ENCODE measurements around the gene KNOP1. TPM values are rescaled to one million over a fixed set of nuclear protein-coding genes. Genes with fewer than 3 reads are reported as not detected.

KNOP1 gene
- total RNA-seq, 2 donors from 2014 or later = 14.2 to 28.0 TPM

DNA sequence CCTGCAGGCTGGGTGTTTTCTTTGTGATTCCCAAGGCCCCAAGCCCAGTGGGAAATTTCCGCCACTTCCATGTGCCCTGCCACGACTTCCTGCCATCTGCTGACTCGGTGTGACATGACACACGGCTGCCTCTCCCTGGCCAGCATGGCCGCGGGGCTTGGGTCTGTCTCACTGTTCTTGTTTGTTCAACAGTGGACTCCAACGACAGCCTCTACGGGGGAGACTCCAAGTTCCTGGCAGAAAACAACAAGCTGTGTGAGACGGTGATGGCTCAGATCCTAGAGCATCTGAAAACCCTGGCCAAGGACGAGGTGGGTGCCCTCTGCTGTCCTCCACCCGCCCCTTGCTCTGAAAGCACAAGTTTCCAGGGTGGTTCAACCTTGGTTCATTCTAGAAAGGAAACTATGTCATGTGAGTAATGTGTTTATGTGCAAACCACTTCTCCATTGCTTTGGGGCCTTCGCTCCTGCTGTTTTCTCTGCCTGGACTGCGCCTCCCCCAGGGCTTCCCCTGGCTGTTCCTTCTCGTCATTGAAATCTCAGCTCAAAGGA, 26.8 kb downstream of the KNOP1 start:
- no peak overlapping the region for H3K4me3 ChIP-seq
- H3K27ac ChIP-seq = no peak overlapping the region
- intact Hi-C loops (cut with DNase I) = no loop called here
- H3K9me3 ChIP-seq = no peaks in the 10 kb centered on the region
- H3K36me3 ChIP-seq = no peaks in the 10 kb centered on the region
- no peak overlapping the region for H3K9ac ChIP-seq (ENCODE audit: low read depth in 2 of 2, low read length in 2 of 2)
- no peak for TF ChIP-seq CTCF (IDR thresholded peaks at IDR 0.05)
- DNase-seq = no peak
- H3K4me1 ChIP-seq = peaks cover 5% of the 10 kb centered on the region
- H3K27me3 ChIP-seq = no peaks in the 10 kb centered on the region

DNA sequence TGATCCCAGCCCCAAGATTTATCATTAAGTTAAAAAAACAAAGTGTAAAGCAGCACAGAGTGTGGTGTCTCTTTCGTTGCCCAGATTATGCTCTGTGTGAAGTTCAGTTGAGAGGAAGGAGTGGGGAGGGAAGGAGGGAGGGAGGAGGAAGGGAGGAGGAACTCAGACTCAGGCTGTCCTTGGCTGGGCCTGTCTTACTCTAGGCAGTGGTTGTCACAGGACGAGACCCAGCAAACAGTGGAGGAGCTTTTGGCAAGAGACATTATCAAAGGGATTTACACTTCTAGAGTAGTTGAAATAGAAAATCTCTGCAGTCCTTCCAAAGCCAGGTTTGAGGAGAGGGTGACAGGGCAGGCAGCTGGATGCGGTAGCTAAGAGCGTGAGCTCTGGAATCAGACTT, 27.8 kb downstream of the KNOP1 start:
- TF ChIP-seq CTCF (IDR thresholded peaks at IDR 0.05) = no peak
- H3K9ac ChIP-seq (ENCODE audit: low read depth in 2 of 2, low read length in 2 of 2) = no peak overlapping the region
- H3K36me3 ChIP-seq = no peaks in the 10 kb centered on the region
- intact Hi-C loops (cut with DNase I) = no loop called here
- no peaks in the 10 kb centered on the region for H3K27me3 ChIP-seq
- no peak overlapping the region for H3K27ac ChIP-seq
- H3K4me1 ChIP-seq = no peaks in the 10 kb centered on the region
- no peak for DNase-seq
- H3K4me3 ChIP-seq = no peak overlapping the region
- no peaks in the 10 kb centered on the region for H3K9me3 ChIP-seq

DNA sequence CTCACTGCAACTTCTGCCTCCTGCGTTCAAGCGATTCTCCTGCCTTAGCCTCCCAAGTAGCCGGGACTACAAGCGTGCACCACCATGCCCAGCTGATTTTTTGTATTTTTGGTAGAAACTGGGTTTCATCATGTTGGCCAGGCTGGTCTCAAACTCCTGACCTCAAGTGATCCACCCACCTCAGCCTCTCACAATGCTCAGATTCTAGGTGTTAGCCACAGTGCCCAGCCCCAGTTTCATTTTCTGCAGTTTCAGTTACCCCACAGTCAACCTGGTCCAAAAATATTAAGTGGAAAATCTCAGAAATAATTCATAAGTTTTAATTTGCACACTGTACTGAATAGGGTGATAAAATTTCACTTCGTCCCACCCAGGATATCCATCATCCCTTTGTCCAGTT, 28.7 kb downstream of the KNOP1 start:
- Histone ChIP-seq H3K36me3 (no peaks in the 10 kb centered on the region), H3K4me3 (no peak overlapping the region), H3K9me3 (no peaks in the 10 kb centered on the region), H3K27me3 (no peaks in the 10 kb centered on the region), H3K9ac (ENCODE audit: low read depth in 2 of 2, low read length in 2 of 2) (no peak overlapping the region), H3K27ac (no peak overlapping the region), H3K4me1 (no peaks in the 10 kb centered on the region)
- no peak for DNase-seq
- intact Hi-C loops (cut with DNase I) = loop anchor here (10.0 kb wide), 1 partner anchor 195 kb away; the partner anchor contains the start of gene GPRC5B
- no peak for TF ChIP-seq CTCF (IDR thresholded peaks at IDR 0.05)

DNA sequence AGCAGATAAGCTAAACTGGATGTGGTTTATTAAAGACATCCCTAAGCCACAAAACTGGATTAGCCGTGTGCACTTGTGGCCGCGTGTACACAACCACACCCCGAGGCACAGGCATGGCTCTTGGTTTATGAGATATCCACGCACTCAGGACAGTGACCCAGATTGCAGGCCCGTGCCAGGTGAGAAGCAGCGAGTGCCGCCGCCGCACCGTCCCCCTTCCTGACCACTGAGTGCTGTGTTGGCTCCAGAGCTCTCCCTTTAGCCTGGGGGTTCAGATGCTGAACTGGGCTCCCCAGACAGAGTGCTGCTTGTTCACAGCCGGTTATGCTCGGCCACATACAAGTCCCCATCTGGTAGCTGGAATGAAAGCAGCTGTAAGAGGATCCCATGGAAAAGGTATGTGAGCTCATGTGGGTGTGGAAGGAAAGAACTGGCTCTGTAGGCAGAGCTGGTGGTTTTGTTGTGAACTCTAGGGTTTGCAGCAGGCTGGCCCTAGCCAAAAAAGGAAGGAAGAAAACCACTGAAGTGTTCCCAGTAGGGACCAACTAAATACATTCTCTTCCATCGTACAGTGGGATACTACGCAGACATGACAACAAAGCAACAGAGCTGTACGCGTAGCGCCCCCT, 29.5 kb downstream of the KNOP1 start:
- Histone ChIP-seq H3K9ac (ENCODE audit: low read depth in 2 of 2, low read length in 2 of 2) (peak overlapping the region in 1 of 2 donors; percentile 24), H3K9me3 (no peaks in the 10 kb centered on the region), H3K27me3 (no peaks in the 10 kb centered on the region), H3K4me3 (no peak overlapping the region), H3K4me1 (no peaks in the 10 kb centered on the region), H3K36me3 (no peaks in the 10 kb centered on the region), H3K27ac (no peak overlapping the region)
- TF ChIP-seq CTCF (IDR thresholded peaks at IDR 0.05) = no peak
- intact Hi-C loops (cut with DNase I) = loop anchor here (10.0 kb wide), 1 partner anchor 196 kb away; the partner anchor contains the start of gene GPRC5B
- no peak for DNase-seq

DNA sequence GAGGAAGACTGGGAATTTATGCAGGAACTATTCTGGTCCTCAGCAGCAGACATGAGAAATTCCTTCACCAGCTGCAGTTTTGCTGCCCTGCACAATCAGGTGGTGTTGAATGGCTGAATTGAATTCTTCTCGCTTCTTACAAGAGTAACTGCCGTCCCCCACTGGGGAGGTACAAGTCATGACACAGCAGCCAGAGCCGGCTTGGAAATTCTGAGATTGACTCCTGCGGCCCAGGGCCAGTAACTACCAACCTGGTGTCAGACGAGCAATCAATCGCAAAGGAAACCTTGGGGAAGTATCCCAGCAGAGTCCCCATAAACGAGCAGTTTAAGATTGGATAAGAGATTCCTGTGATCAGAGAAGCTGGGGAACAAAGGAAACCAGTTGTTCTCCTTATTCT, 30.7 kb downstream of the KNOP1 start:
- no peak for DNase-seq
- intact Hi-C loops (cut with DNase I) = loop anchor here (10.0 kb wide), 1 partner anchor 198 kb away; the partner anchor contains the start of gene GPRC5B
- Histone ChIP-seq H3K27ac (no peak overlapping the region), H3K9me3 (no peaks in the 10 kb centered on the region), H3K9ac (ENCODE audit: low read depth in 2 of 2, low read length in 2 of 2) (no peak overlapping the region), H3K4me1 (no peaks in the 10 kb centered on the region), H3K36me3 (no peaks in the 10 kb centered on the region), H3K27me3 (no peaks in the 10 kb centered on the region), H3K4me3 (no peak overlapping the region)
- no peak for TF ChIP-seq CTCF (IDR thresholded peaks at IDR 0.05)

Measured in colonic mucosa (tissue), 4 donors.